CD1c-positive myeloid dendritic cell (primary cell): ENCODE measurements around the gene UCHL3.

ENCODE experiments used
- DNase-seq: peaks from one replicate; pipeline ENCODE4 v3.0.0-alpha.2; 2016; ENCODE audit errors: extremely low spot score

Gene UCHL3

GRCh38 chr13:75547917-75548316 lies 1.7 kb upstream of the UCHL3 start:
- no peak for DNase-seq

DNA sequence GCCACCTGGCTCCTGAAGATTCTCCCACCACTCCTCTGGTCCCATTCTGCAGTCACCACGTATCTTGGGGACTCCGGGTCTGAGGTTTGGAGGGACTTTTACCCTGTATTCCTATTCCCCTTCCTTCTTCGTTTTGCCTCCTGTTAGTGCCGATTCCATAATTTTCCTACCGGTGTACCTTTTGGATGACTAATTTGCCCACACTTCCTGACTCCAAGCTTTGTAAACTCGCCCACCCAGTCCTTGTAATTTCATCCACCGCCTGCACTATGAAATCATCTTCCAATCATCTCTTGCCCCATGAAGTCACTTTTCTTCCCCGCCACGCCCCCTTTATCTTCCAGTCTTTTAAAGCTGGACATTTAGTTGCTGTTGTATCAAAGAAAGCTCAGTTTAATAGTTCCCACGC lies 572 bp downstream of the UCHL3 start:
- DNase-seq: peak; percentile 55

DNA sequence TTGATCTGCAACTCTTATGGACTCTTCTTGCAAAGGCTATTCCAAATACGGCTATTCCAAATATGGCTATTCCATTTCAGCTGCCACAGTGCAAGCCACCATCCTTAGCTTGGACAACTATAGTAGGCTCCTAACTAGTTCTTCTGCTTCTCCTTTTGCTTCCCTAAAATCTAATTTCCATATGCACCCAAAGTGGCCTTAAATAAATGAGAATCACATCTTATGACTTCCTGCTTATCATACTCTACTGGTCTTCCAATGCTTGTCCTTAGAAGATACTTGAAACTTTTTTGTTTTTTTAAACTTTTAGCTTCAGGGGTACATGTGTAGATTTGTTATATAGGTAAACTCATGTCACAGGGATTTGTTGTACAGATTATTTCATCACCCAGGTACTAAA lies 4.9 kb downstream of the UCHL3 start:
- DNase-seq: peak; percentile 16

DNA sequence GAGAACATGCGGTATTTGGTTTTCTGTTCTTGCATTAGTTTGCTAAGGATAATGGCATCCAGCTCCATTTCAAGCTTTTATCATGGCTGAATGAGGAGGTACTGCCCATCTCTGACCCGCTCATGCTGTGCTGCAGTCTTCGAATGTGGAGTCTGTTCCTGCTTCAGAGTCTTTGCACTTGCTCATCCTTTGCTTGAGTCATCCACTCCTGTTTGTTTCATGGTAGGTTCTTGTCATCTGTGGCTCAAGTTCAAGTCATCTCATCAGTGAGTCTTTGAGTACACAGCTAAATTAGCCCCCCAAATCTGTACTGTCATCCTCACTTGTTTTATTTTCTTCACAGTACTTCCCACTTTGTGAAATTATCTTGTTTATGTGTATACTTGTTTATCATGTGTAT lies 5.4 kb downstream of the UCHL3 start:
- no peak for DNase-seq

- no peak for DNase-seq
Measured at GRCh38 chr13:75555836-75556235, 6.2 kb downstream of the UCHL3 start.

DNA sequence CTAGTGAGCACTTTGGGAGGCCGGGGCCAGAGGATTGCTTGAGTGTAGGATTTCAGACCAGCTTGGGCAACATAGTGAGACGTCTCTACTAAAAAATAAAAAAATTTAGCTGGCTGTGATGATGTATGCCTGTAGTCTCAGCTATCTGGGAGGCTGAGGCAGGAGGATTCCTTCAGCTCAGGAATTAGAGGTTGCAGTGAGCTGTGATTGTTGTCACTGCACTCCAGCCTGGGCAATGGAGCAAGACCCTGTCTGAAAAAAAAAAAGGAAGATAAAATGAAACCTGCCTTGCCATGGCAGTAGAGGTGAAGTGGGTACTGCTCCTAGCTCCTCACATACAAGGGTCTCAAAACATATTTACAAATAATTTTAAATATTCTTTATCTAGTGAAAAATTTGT lies 7.4 kb downstream of the UCHL3 start:
- DNase-seq: no peak

DNA sequence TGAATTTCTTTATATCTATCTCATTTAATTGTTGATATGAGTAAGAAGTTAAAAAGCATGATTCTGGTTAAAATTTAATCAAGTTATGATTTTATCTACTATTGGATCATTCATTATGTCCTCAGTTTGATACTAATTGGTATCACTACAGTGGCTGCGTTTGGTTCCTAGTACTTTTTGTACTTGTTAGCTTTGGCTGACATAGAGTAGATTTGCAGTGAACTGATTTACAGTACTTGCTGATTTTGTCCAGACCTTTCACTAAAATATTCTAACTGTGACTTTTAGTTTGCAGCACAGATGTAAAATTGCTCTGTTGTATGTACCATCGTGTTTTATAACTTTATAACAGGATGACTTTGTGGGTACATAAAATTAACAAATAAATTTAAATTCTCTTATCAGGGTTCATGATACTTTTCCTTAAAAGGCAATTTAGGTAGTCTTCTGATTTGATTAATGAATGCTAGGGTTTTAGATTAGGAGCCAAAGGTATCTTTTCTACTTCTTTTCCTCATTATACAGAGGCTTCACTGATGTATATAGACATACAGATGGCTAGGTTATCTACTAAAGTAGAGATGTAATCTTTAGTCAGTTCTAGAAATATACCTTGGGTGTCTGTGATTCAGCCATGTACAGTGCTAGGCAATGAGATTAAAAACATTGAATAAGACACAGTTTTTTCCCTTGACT lies 8.7 kb downstream of the UCHL3 start:
- no peak for DNase-seq

GRCh38 chr13:75566658-75567057 lies 17.1 kb downstream of the UCHL3 start:
- DNase-seq: no peak

DNA sequence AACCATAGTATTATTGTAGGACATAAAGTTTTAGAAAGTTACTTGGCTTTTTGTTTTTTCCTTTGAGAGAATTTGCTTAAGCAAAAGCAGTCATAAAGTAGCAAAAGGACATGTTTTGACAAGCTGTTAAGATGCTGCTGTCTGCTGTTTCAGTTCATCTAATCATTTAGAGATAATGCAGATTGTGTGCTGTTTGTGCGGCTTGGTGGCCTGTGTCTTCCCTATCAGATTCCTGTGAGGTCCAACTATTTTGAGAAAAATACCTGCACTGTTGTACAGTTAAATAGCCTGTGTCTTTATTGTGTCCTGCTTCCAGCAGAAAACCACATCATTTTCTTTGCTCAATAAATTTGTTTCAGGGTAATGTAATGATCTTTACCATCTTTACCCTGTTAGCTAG lies 20.0 kb downstream of the UCHL3 start:
- no peak for DNase-seq

DNA sequence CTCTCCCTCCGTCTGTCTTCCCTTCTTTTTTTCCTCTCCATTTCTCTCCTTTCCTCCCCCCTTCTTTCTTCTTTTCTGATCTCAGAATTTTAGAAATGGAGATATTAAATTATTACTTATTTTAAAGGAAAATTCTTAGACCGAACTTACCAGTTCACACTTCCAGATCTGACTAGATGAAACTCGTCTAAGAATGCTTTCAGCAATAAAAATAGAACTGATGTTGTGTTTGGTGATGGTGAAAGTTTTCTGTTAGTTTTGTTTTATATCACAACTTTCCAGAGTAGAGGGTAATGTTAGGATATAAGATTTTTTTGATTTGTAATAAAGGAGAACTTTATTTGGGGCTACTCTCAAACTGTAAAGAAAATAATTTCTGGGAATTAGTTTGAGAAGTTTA lies 29.9 kb downstream of the UCHL3 start:
- DNase-seq: no peak

- DNase-seq: no peak
Measured at GRCh38 chr13:75581874-75582640, 32.5 kb downstream of the UCHL3 start.

- DNase-seq: no peak
Measured at GRCh38 chr13:75583091-75583490, 33.5 kb downstream of the UCHL3 start.

GRCh38 chr13:75585153-75585552 lies 35.6 kb downstream of the UCHL3 start:
- DNase-seq: no peak

- no peak for DNase-seq
Measured at GRCh38 chr13:75587679-75588078, 38.1 kb downstream of the UCHL3 start.

GRCh38 chr13:75596657-75597182 lies 47.1 kb downstream of the UCHL3 start:
- DNase-seq: no peak

- DNase-seq: no peak
Measured at GRCh38 chr13:75600371-75600770, 50.8 kb downstream of the UCHL3 start.

DNA sequence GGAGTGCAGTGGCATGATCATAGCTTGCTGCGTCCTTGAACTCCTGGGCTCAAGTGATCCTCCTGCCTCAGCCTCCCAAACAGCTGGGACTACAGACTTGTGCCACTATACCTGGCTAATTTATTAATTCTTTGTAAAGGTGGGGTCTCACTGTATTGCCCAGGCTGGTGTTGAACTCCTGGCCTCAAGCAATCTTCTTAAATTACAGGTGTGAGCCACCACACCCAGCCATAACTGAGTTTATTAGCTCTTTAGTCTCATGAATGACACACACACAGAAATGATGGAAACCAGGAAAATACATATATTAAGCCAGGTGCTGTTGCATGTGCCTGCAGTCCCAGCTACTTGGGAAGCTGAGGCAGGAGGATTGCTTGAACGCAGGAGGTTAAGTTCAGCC lies 53.4 kb downstream of the UCHL3 start:
- no peak for DNase-seq

DNA sequence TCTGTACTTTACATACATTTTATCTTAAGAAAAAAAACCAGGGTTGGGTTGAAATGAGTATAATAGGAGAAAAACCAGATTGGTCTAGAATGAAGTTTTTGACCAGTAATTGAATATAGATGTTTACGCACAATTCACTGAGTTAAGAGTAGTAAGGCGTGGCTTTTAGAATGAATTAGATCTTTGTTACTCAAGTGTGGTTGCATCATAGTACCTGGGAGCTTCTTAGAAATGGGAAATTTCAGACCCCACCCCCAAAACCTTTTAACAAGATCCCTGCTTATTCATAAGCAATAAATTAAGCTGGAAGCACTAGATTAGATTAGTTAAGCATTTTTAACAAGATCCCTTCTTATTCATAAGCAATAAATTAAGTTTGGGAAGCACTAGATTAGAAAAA lies 57.9 kb downstream of the UCHL3 start:
- DNase-seq: no peak

DNA sequence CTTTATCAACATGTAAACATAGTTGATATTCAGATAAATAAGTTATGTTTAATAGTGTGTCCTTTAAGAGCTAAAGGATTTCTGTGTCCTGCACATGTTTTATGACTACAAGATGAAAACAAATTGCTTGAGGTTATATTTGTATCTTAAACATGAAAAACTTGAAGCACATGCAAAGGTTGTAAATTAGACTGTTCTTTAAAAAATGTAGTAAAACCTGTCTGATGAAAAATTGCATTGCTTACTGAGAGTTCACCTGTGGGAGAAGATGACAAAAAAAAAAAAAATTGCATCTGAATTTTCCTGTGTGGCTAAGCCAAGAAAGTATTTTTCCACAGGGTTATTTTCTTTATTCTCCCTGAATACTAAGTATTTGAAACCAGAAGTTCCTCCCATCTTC lies 60.9 kb downstream of the UCHL3 start:
- no peak for DNase-seq

- DNase-seq: no peak
Measured at GRCh38 chr13:75612354-75612753, 62.8 kb downstream of the UCHL3 start.

DNA sequence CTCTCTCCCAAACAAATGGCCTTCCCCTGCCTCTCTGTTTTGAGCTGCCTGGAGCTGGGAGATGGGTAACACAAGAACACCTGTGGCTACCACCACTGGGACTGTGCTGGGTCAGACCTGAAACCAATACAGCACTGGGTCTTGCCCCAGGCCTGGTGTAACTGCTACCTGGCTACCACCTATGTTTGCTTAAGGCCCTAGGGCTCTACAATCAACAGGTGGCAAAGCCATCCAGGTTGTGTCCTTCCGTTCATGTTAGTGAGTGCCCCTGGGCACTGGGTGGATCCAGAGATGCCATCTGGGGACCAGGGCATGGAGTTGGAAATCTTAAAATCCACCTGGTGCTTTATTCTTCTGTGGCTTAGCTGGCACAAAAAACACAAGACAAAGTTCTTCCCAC lies 67.6 kb downstream of the UCHL3 start:
- DNase-seq: no peak

DNA sequence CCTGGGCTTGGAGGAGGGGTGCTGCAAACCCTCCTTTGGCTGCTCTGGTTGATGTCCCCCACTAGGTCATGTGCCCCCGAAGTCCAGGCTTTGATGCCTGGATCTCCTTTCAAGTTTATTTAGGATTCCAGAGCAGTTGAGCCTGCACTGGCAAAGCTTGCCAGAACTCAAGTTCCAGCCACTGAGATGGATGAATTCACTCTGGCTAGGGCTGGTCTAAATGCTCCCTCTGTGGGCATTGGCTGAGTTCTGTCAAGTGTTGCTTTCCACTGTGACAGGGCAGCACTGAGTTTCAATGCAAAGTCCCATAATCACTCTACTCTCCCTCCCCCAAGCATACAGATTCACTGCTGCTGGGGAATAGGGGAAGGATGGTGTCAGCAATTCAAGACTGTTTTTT lies 68.7 kb downstream of the UCHL3 start:
- DNase-seq: no peak

DNA sequence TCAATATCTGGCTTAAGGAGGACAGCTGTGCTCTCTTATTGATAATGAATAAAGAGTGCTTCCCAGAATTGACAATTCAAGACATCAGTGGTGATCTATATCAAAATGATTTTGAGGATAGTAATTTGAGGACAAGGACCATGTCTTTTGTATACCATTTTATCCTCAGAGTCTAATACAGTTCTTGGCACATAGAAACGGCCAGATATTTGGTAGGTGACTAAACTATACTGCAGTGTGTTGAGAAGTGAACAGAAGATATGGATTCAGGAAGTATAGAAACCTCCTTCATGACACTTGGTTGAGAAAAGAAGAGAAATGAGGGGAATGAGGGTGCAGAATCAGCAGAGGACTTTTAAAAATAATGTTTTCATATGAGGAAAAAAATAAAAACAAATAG lies 70.4 kb downstream of the UCHL3 start:
- no peak for DNase-seq
